Uterus (tissue), 2 donors: ENCODE results near the gene TJP3.

ENCODE experiments used
- CTCF ChIP-seq, 4 experiments: fragments of 200-600 bp in 2 of 4; fragments of 450-650 bp in 2 of 4; sonication (generic) in 2 of 4; IDR thresholded peaks; one replicate each; pipeline ENCODE4 v1.5.1; 2016 to 2019; ENCODE audit warnings: antibody characterized with exemption in 4 of 4, mild to moderate bottlenecking in 2 of 4, moderate library complexity in 1 of 4
- POLR2A ChIP-seq, 2 donors: fragments of 450-650 bp; IDR thresholded peaks; one replicate each; pipeline ENCODE4 v1.6.1; 2016; ENCODE audit warnings: antibody characterized with exemption in 2 of 2, mild to moderate bottlenecking in 1 of 2, moderate library complexity in 1 of 2

GRCh38 chr19:3790209-3790734, 82.1 kb downstream of the TJP3 start:
- TF ChIP-seq CTCF (IDR thresholded peaks at IDR 0.05) = no peak
- no peak for TF ChIP-seq POLR2A (IDR thresholded peaks at IDR 0.05)
